ENCODE measurements around the gene LAMC1.

The LAMC1 gene

GRCh38 chr1:183087001-183087400 lies 63.8 kb downstream of the LAMC1 start:
- H3K4me1 ChIP-seq (ENCODE audit: control insufficient read depth, insufficient read depth, low read length): peaks cover 75% of the 10 kb centered on the region
- H3K4me3 ChIP-seq (ENCODE audit: low read length): no peak overlapping the region
- H3K27me3 ChIP-seq (replicated peaks; ENCODE audit: control insufficient read depth, insufficient read depth, low read length): no peaks in the 10 kb centered on the region
- H3K9me3 ChIP-seq (ENCODE audit: control insufficient read depth, low read length): no peaks in the 10 kb centered on the region
- H3K9ac ChIP-seq (ENCODE audit: low read length): no peak overlapping the region
- H3K36me3 ChIP-seq (ENCODE audit: control insufficient read depth, insufficient read depth, low read length, severe bottlenecking): peaks cover 9% of the 10 kb centered on the region
- DNase-seq (ENCODE audit: low read depth): no peak

GRCh38 chr1:183089025-183089639 lies 65.9 kb downstream of the LAMC1 start:
- no peak for DNase-seq (ENCODE audit: low read depth)
- Histone ChIP-seq H3K27me3 (replicated peaks; ENCODE audit: control insufficient read depth, insufficient read depth, low read length) (no peaks in the 10 kb centered on the region), H3K9ac (ENCODE audit: low read length) (no peak overlapping the region), H3K4me3 (ENCODE audit: low read length) (no peak overlapping the region), H3K36me3 (ENCODE audit: control insufficient read depth, insufficient read depth, low read length, severe bottlenecking) (peaks cover 18% of the 10 kb centered on the region), H3K4me1 (ENCODE audit: control insufficient read depth, insufficient read depth, low read length) (peaks cover 88% of the 10 kb centered on the region), H3K9me3 (ENCODE audit: control insufficient read depth, low read length) (no peaks in the 10 kb centered on the region)

GRCh38 chr1:183090391-183091006 lies 67.3 kb downstream of the LAMC1 start:
- H3K27me3 ChIP-seq (replicated peaks; ENCODE audit: control insufficient read depth, insufficient read depth, low read length): no peaks in the 10 kb centered on the region
- peak overlapping the region; percentile 32 for H3K9ac ChIP-seq (ENCODE audit: low read length)
- H3K4me1 ChIP-seq (ENCODE audit: control insufficient read depth, insufficient read depth, low read length): peaks cover 89% of the 10 kb centered on the region
- peak overlapping the region; percentile 4 for H3K4me3 ChIP-seq (ENCODE audit: low read length)
- H3K9me3 ChIP-seq (ENCODE audit: control insufficient read depth, low read length): no peaks in the 10 kb centered on the region
- DNase-seq (ENCODE audit: low read depth): peak; percentile 39
- peaks cover 21% of the 10 kb centered on the region for H3K36me3 ChIP-seq (ENCODE audit: control insufficient read depth, insufficient read depth, low read length, severe bottlenecking)

GRCh38 chr1:183091181-183091580 lies 68.0 kb downstream of the LAMC1 start:
- Histone ChIP-seq H3K36me3 (ENCODE audit: control insufficient read depth, insufficient read depth, low read length, severe bottlenecking) (peaks cover 24% of the 10 kb centered on the region), H3K9ac (ENCODE audit: low read length) (peak overlapping the region; percentile 32), H3K4me3 (ENCODE audit: low read length) (peak overlapping the region; percentile 4), H3K4me1 (ENCODE audit: control insufficient read depth, insufficient read depth, low read length) (peaks cover 93% of the 10 kb centered on the region), H3K27me3 (replicated peaks; ENCODE audit: control insufficient read depth, insufficient read depth, low read length) (no peaks in the 10 kb centered on the region), H3K9me3 (ENCODE audit: control insufficient read depth, low read length) (no peaks in the 10 kb centered on the region)
- no peak for DNase-seq (ENCODE audit: low read depth)

- Histone ChIP-seq H3K4me1 (ENCODE audit: control insufficient read depth, insufficient read depth, low read length) (peaks cover 94% of the 10 kb centered on the region), H3K9ac (ENCODE audit: low read length) (no peak overlapping the region), H3K36me3 (ENCODE audit: control insufficient read depth, insufficient read depth, low read length, severe bottlenecking) (peaks cover 19% of the 10 kb centered on the region), H3K4me3 (ENCODE audit: low read length) (no peak overlapping the region), H3K27me3 (replicated peaks; ENCODE audit: control insufficient read depth, insufficient read depth, low read length) (no peaks in the 10 kb centered on the region), H3K9me3 (ENCODE audit: control insufficient read depth, low read length) (no peaks in the 10 kb centered on the region)
- DNase-seq (ENCODE audit: low read depth): no peak
Observed at GRCh38 chr1:183092350-183092749, 69.1 kb downstream of the LAMC1 start.

GRCh38 chr1:183093066-183093668 lies 69.9 kb downstream of the LAMC1 start:
- no peaks in the 10 kb centered on the region for H3K27me3 ChIP-seq (replicated peaks; ENCODE audit: control insufficient read depth, insufficient read depth, low read length)
- H3K9ac ChIP-seq (ENCODE audit: low read length): no peak overlapping the region
- DNase-seq (ENCODE audit: low read depth): no peak
- no peak overlapping the region for H3K4me3 ChIP-seq (ENCODE audit: low read length)
- peaks cover 16% of the 10 kb centered on the region for H3K36me3 ChIP-seq (ENCODE audit: control insufficient read depth, insufficient read depth, low read length, severe bottlenecking)
- no peaks in the 10 kb centered on the region for H3K9me3 ChIP-seq (ENCODE audit: control insufficient read depth, low read length)
- peaks cover 97% of the 10 kb centered on the region for H3K4me1 ChIP-seq (ENCODE audit: control insufficient read depth, insufficient read depth, low read length)

GRCh38 chr1:183093786-183094298 lies 70.6 kb downstream of the LAMC1 start:
- DNase-seq (ENCODE audit: low read depth): peak; percentile 74
- peaks cover 98% of the 10 kb centered on the region for H3K4me1 ChIP-seq (ENCODE audit: control insufficient read depth, insufficient read depth, low read length)
- no peak overlapping the region for H3K4me3 ChIP-seq (ENCODE audit: low read length)
- no peaks in the 10 kb centered on the region for H3K27me3 ChIP-seq (replicated peaks; ENCODE audit: control insufficient read depth, insufficient read depth, low read length)
- H3K36me3 ChIP-seq (ENCODE audit: control insufficient read depth, insufficient read depth, low read length, severe bottlenecking): peaks cover 21% of the 10 kb centered on the region
- H3K9ac ChIP-seq (ENCODE audit: low read length): no peak overlapping the region
- H3K9me3 ChIP-seq (ENCODE audit: control insufficient read depth, low read length): no peaks in the 10 kb centered on the region

GRCh38 chr1:183094351-183094750 lies 71.1 kb downstream of the LAMC1 start:
- H3K9me3 ChIP-seq (ENCODE audit: control insufficient read depth, low read length): no peaks in the 10 kb centered on the region
- H3K4me3 ChIP-seq (ENCODE audit: low read length): no peak overlapping the region
- H3K36me3 ChIP-seq (ENCODE audit: control insufficient read depth, insufficient read depth, low read length, severe bottlenecking): peaks cover 25% of the 10 kb centered on the region
- no peak overlapping the region for H3K9ac ChIP-seq (ENCODE audit: low read length)
- peaks cover 97% of the 10 kb centered on the region for H3K4me1 ChIP-seq (ENCODE audit: control insufficient read depth, insufficient read depth, low read length)
- DNase-seq (ENCODE audit: low read depth): no peak
- H3K27me3 ChIP-seq (replicated peaks; ENCODE audit: control insufficient read depth, insufficient read depth, low read length): no peaks in the 10 kb centered on the region

GRCh38 chr1:183096351-183096750 lies 73.1 kb downstream of the LAMC1 start:
- Histone ChIP-seq H3K9me3 (ENCODE audit: control insufficient read depth, low read length) (no peaks in the 10 kb centered on the region), H3K36me3 (ENCODE audit: control insufficient read depth, insufficient read depth, low read length, severe bottlenecking) (peaks cover 40% of the 10 kb centered on the region), H3K9ac (ENCODE audit: low read length) (peak overlapping the region; percentile 12), H3K4me1 (ENCODE audit: control insufficient read depth, insufficient read depth, low read length) (peaks cover 97% of the 10 kb centered on the region), H3K27me3 (replicated peaks; ENCODE audit: control insufficient read depth, insufficient read depth, low read length) (no peaks in the 10 kb centered on the region), H3K4me3 (ENCODE audit: low read length) (peak overlapping the region; percentile 37)
- DNase-seq (ENCODE audit: low read depth): no peak

- DNase-seq (ENCODE audit: low read depth): peak; percentile 77
- peak overlapping the region; percentile 12 for H3K9ac ChIP-seq (ENCODE audit: low read length)
- peaks cover 97% of the 10 kb centered on the region for H3K4me1 ChIP-seq (ENCODE audit: control insufficient read depth, insufficient read depth, low read length)
Observed at GRCh38 chr1:183096894-183097293, 73.7 kb downstream of the LAMC1 start.

GRCh38 chr1:183097438-183098051 lies 74.3 kb downstream of the LAMC1 start:
- Histone ChIP-seq H3K4me3 (ENCODE audit: low read length) (peak overlapping the region; percentile 37), H3K4me1 (ENCODE audit: control insufficient read depth, insufficient read depth, low read length) (peaks cover 97% of the 10 kb centered on the region), H3K9me3 (ENCODE audit: control insufficient read depth, low read length) (no peaks in the 10 kb centered on the region), H3K36me3 (ENCODE audit: control insufficient read depth, insufficient read depth, low read length, severe bottlenecking) (peaks cover 39% of the 10 kb centered on the region), H3K9ac (ENCODE audit: low read length) (peak overlapping the region; percentile 12), H3K27me3 (replicated peaks; ENCODE audit: control insufficient read depth, insufficient read depth, low read length) (no peaks in the 10 kb centered on the region)
- DNase-seq (ENCODE audit: low read depth): peak; percentile 87

More at GRCh38 chr1:183096894-183097293, 73.7 kb downstream of the LAMC1 start:
- H3K36me3 ChIP-seq (ENCODE audit: control insufficient read depth, insufficient read depth, low read length, severe bottlenecking): peaks cover 40% of the 10 kb centered on the region
- peak overlapping the region; percentile 37 for H3K4me3 ChIP-seq (ENCODE audit: low read length)
- no peaks in the 10 kb centered on the region for H3K27me3 ChIP-seq (replicated peaks; ENCODE audit: control insufficient read depth, insufficient read depth, low read length)
- H3K9me3 ChIP-seq (ENCODE audit: control insufficient read depth, low read length): no peaks in the 10 kb centered on the region
